GM19468 (cell line): ENCODE data around the gene CD6.

Experiments used
- ATAC-seq: cut with Tn5 transposase; IDR thresholded peaks from one replicate; pipeline ENCODE4 v1.9.1; 2021; ENCODE audit warnings: mild to moderate bottlenecking, moderate library complexity, moderate number of reproducible peaks; ENCODE audit not compliant: unreplicated experiment; ENCODE audit errors: extremely low read depth

CD6 gene

GRCh38 chr11:61004180-61004611 is 32.7 kb downstream of the CD6 start:
- ATAC-seq, result no peak

GRCh38 chr11:61004761-61005181 is 33.3 kb downstream of the CD6 start:
- no peak for ATAC-seq

GRCh38 chr11:61007383-61007955 is 36.0 kb downstream of the CD6 start:
- no peak for ATAC-seq

GRCh38 chr11:61007956-61008896 is 36.7 kb downstream of the CD6 start:
- no peak for ATAC-seq

GRCh38 chr11:61008971-61009370 is 37.5 kb downstream of the CD6 start:
- ATAC-seq, result no peak

- ATAC-seq, result no peak
These were observed 38.2 kb downstream of the CD6 start for GRCh38 chr11:61009392-61010275.

GRCh38 chr11:61010466-61011228 is 39.2 kb downstream of the CD6 start:
- ATAC-seq, result no peak

- no peak for ATAC-seq
These were observed 39.9 kb downstream of the CD6 start for GRCh38 chr11:61011229-61011870.

- ATAC-seq, result no peak
These were observed 40.7 kb downstream of the CD6 start for GRCh38 chr11:61011950-61012736.

- no peak for ATAC-seq
These were observed 41.3 kb downstream of the CD6 start for GRCh38 chr11:61012737-61013215.

- no peak for ATAC-seq
These were observed 46.6 kb downstream of the CD6 start for GRCh38 chr11:61018059-61018458.

GRCh38 chr11:61019037-61019831 is 47.8 kb downstream of the CD6 start:
- no peak for ATAC-seq

GRCh38 chr11:61019832-61020405 is 48.4 kb downstream of the CD6 start:
- ATAC-seq, result no peak

GRCh38 chr11:61020551-61021235 is 49.2 kb downstream of the CD6 start:
- no peak for ATAC-seq

- no peak for ATAC-seq
These were observed 50.3 kb downstream of the CD6 start for GRCh38 chr11:61021661-61022212.

- ATAC-seq, result no peak
These were observed 51.0 kb downstream of the CD6 start for GRCh38 chr11:61022311-61023085.
